Endothelial cell of umbilical vein (primary cell): ENCODE results near the gene IP6K2. TPM values are rescaled to one million over a fixed set of nuclear protein-coding genes. Genes with fewer than 3 reads are reported as not detected.

ENCODE experiments used
- BruUV-seq: library from RNA; stranded (reverse); fragments of 400-500 nt; replicated peaks from 2 replicates; lab custom pipeline; 2021; lab: Mats Ljungman, UMichigan
- CTCF ChIA-PET: fragments of 300-600, 350-600 bp; sonication (Branson Sonifier 250); formaldehyde crosslinking; loops from one replicate; lab custom pipeline; 2021; ENCODE audit warnings: antibody characterized with exemption, inconsistent platforms; lab: Charles Lee
- POLR2A ChIA-PET: fragments of 300-600, 350-600 bp; sonication (Branson Sonifier 250); formaldehyde crosslinking; loops from one replicate; lab custom pipeline; 2021; ENCODE audit warnings: antibody characterized with exemption, inconsistent platforms; lab: Charles Lee
- DNase-seq: peaks from one replicate; pipeline ENCODE4 v3.0.0-alpha.2; 2011; ENCODE audit warnings: low read depth, low spot score
- FAIRE-seq: peaks from 2 replicates; lab custom pipeline; 2011; peaks lifted over from hg19 to GRCh38; lab: Jason Lieb, UNC
- H2AFZ ChIP-seq: 2 replicates; pipeline ENCODE4 v1.6.0; 2012; ENCODE audit warnings: low read depth, low read length, control low read depth, inconsistent platforms
- H3K27ac ChIP-seq: 2 replicates; pipeline ENCODE4 v1.5.1; 2011; ENCODE audit warnings: low read depth, mild to moderate bottlenecking, control low read depth, low read length, moderate library complexity; ENCODE audit not compliant: insufficient read depth
- H3K27me3 ChIP-seq, 2 experiments: 2 replicates each; pipeline versions ENCODE4 v1.6.0 to v1.6.1; 2011; ENCODE audit warnings: low read length in 2 of 2, mixed read lengths in 1 of 2; ENCODE audit not compliant: control insufficient read depth in 2 of 2, insufficient read depth in 2 of 2
- H3K36me3 ChIP-seq, 2 experiments: 2 replicates in 1 of 2; 3 replicates in 1 of 2; pipeline ENCODE4 v1.5.1; 2011; ENCODE audit warnings: low read length in 2 of 2, mild to moderate bottlenecking in 1 of 2, moderate library complexity in 1 of 2; ENCODE audit not compliant: control insufficient read depth in 2 of 2, insufficient read depth in 2 of 2; ENCODE audit errors: extremely low read depth in 1 of 2
- H3K4me1 ChIP-seq: 3 replicates; pipeline ENCODE4 v1.5.1; 2011; ENCODE audit warnings: mild to moderate bottlenecking, low read length; ENCODE audit not compliant: control insufficient read depth, insufficient read depth; ENCODE audit errors: extremely low read depth
- H3K4me2 ChIP-seq: 2 replicates; pipeline ENCODE4 v1.6.1; 2011; ENCODE audit warnings: low read length, control low read depth, mixed read lengths; ENCODE audit not compliant: insufficient read depth
- H3K4me3 ChIP-seq, 3 experiments: fragments of 200-600 bp in 1 of 3; sonication (generic), shearing (Covaris generic) in 1 of 3; replicated peaks in 1 of 3; 2 replicates each; pipeline ENCODE4 v1.5.1; 2011 to 2016; ENCODE audit warnings: control low read depth in 3 of 3, low read length in 3 of 3, mild to moderate bottlenecking in 2 of 3, inconsistent platforms in 1 of 3, low read depth in 1 of 3, moderate library complexity in 1 of 3; ENCODE audit not compliant: insufficient read depth in 1 of 3
- H3K79me2 ChIP-seq: 2 replicates; pipeline ENCODE4 v1.6.0; 2012; ENCODE audit warnings: low read length, inconsistent platforms; ENCODE audit not compliant: control insufficient read depth, insufficient read depth
- H3K9ac ChIP-seq: replicated peaks from 2 replicates; pipeline ENCODE3; 2011; ENCODE audit warnings: low read length, control low read depth; ENCODE audit not compliant: insufficient read depth; ENCODE audit errors: extremely low read depth
- H3K9me1 ChIP-seq: replicated peaks from 3 replicates; pipeline ENCODE4 v1.6.0; 2011; ENCODE audit warnings: mild to moderate bottlenecking, low read length; ENCODE audit not compliant: control insufficient read depth, insufficient read depth; ENCODE audit errors: extremely low read depth
- H3K9me3 ChIP-seq: replicated peaks from 2 replicates; pipeline ENCODE4 v1.5.1; 2012; ENCODE audit warnings: low read length, inconsistent platforms; ENCODE audit not compliant: control insufficient read depth, insufficient read depth
- H4K20me1 ChIP-seq: replicated peaks from 2 replicates; pipeline ENCODE3; 2011; ENCODE audit warnings: mild to moderate bottlenecking, low read length; ENCODE audit not compliant: control insufficient read depth, insufficient read depth; ENCODE audit errors: extremely low read depth
- CTCF ChIP-seq, 2 donors: IDR thresholded peaks; 1 replicate in 1 of 2; 2 replicates in 1 of 2; pipeline ENCODE4 v1.5.1; 2011; ENCODE audit warnings: low read length in 2 of 2, mild to moderate bottlenecking in 2 of 2, moderate library complexity in 2 of 2, control low read depth in 1 of 2, inconsistent platforms in 1 of 2, low read depth in 1 of 2; ENCODE audit not compliant: insufficient read depth in 1 of 2; ENCODE audit errors: extremely low read depth in 1 of 2
- EZH2 ChIP-seq: IDR thresholded peaks from 2 replicates; pipeline ENCODE4 v1.6.1; 2012; ENCODE audit warnings: borderline replicate concordance, low read depth, mild to moderate bottlenecking, moderate library complexity, low read length, inconsistent platforms; ENCODE audit not compliant: severe bottlenecking
- FOS ChIP-seq: IDR thresholded peaks from 2 replicates; pipeline ENCODE4 v1.6.1; 2011; ENCODE audit warnings: mild to moderate bottlenecking, low read length, moderate library complexity, borderline replicate concordance; ENCODE audit not compliant: insufficient read depth
- GATA2 ChIP-seq: IDR thresholded peaks from 2 replicates; pipeline ENCODE4 v1.7.0; 2011; ENCODE audit warnings: low read depth, mild to moderate bottlenecking, moderate library complexity, mixed read lengths, low read length; ENCODE audit not compliant: insufficient read length, insufficient read depth
- JUN ChIP-seq: IDR thresholded peaks from 2 replicates; pipeline ENCODE4 v1.6.1; 2011; ENCODE audit warnings: borderline replicate concordance, low read depth; ENCODE audit not compliant: insufficient read length, insufficient read depth
- MAX ChIP-seq: IDR thresholded peaks from 2 replicates; pipeline ENCODE4 v1.6.1; 2011; ENCODE audit not compliant: insufficient read depth, insufficient read length
- MYC ChIP-seq: IDR thresholded peaks from one replicate; pipeline ENCODE4 v1.6.1; 2011; ENCODE audit warnings: mild to moderate bottlenecking, low read depth, low read length
- POLR2A ChIP-seq: IDR thresholded peaks from 2 replicates; pipeline ENCODE4 v1.6.1; 2012; ENCODE audit warnings: low read depth, mild to moderate bottlenecking, control low read depth, low read length
- POLR2AphosphoS5 ChIP-seq: IDR thresholded peaks from 2 replicates; pipeline ENCODE4 v1.6.1; 2012; ENCODE audit warnings: low read depth, mild to moderate bottlenecking, control low read depth, low read length, moderate library complexity; ENCODE audit not compliant: insufficient read depth
- dilution Hi-C: fragments of 300-500 bp; cut with MboI; formaldehyde crosslinking; loops from one replicate; pipeline ENCODE4 v1.15.0; 2019; ENCODE audit warnings: low sequenced_read_pairs; ENCODE audit not compliant: extremely low pct_ligation_motif_present
- intact Hi-C: fragments of 100-400 bp; cut with micrococcal nuclease; formaldehyde crosslinking; loops from one replicate; pipeline ENCODE4 v1.10.0; 2022
- polyA plus RNA-seq, 4 experiments: library from polyadenylated mRNA; depleted of rRNA in 3 of 4; stranded (reverse) in 3 of 4; unstranded in 1 of 4; fragments of >200 nt; gene quantifications; 2 replicates each; pipeline versions ENCODE4 v1.2.1 to v1.2.3, GENCODE V29; 2011 to 2012; ENCODE audit warnings: missing spikeins in 1 of 4
- total RNA-seq: library from RNA; stranded (reverse); gene quantifications from 2 replicates; pipeline ENCODE4 v1.2.3, GENCODE V29; 2021

The IP6K2 gene
- total and polyA plus RNA-seq, 2 donors (not counting 3 experiments of a cell fraction or from before 2014, with no cell fraction given) = 81.8 to 143 TPM

- no peaks in the 10 kb centered on the region for H3K36me3 ChIP-seq
- no peaks in the 10 kb centered on the region for H4K20me1 ChIP-seq
- peaks cover 5% of the 10 kb centered on the region for H3K4me1 ChIP-seq
- DNase-seq (no peak), FAIRE-seq (no peak)
- H3K4me2 ChIP-seq = no peak overlapping the region
- BruUV-seq = no TSS peak
- no peaks in the 10 kb centered on the region for H3K9me1 ChIP-seq
- H3K27ac ChIP-seq = no peak overlapping the region
- ChIA-PET CTCF (no interaction called here), POLR2A (no interaction called here)
- TF ChIP-seq GATA2 = no peak
- TF ChIP-seq MAX = no peak
- no peak for TF ChIP-seq EZH2
- TF ChIP-seq CTCF (IDR thresholded peaks at IDR 0.05; ENCODE audit: extremely low read depth in 1 of 2, insufficient read depth in 1 of 2, low read depth in 1 of 2, low read length in 2 of 2) = no peak
- no peak for TF ChIP-seq POLR2AphosphoS5
- no peak for TF ChIP-seq JUN
- no peak for TF ChIP-seq MYC
- no peak for TF ChIP-seq POLR2A
- TF ChIP-seq FOS = no peak
- intact Hi-C loops (no loop called here), dilution Hi-C loops (no loop called here)
- no peaks in the 10 kb centered on the region for H3K27me3 ChIP-seq
- no peak overlapping the region for H3K9ac ChIP-seq
- H2AFZ ChIP-seq = no peak overlapping the region
- H3K4me3 ChIP-seq = no peak overlapping the region
- no peaks in the 10 kb centered on the region for H3K79me2 ChIP-seq
- H3K9me3 ChIP-seq = no peaks in the 10 kb centered on the region
These were observed 75.6 kb downstream of the IP6K2 start for GRCh38 chr3:48641396-48641795.
